Stimulated activated CD4-positive, alpha-beta T cell treated with anti-CD3 and anti-CD28 coated beads, Interleukin-2, amount 100 ng/mL, for 24 hours (primary cell): ENCODE measurements around the gene TUBB3.
"Not testable (repeated sequence)": the region's sequence is repeated elsewhere in the genome, so short reads cannot be mapped to it uniquely, and the experiment has no call there.

ENCODE experiments used
- DNase-seq, 2 donors: peaks; one replicate each; pipeline ENCODE4 v3.0.0-alpha.2; 2020

The TUBB3 gene

DNA sequence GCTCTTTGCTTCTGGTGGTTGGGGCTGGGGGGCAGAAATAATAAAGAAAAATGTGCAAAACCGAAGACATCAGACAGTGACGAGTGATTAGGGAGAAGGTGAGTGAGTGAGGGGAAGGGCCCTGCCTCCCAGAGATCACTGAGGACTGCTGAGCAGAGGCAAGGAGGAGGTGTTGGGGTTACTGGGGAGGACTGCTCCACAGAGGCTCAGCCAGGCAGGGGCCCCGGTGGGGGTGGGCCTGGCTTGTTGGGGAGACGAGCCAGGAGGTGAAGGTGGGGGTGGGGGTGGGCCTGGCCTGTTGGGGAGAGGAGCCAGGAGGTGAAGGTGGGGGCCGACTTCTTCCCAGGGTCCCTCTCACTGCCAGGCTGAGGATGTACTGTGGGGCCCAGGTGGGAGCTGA, 23.4 kb downstream of the TUBB3 start:
- DNase-seq: no peak

DNA sequence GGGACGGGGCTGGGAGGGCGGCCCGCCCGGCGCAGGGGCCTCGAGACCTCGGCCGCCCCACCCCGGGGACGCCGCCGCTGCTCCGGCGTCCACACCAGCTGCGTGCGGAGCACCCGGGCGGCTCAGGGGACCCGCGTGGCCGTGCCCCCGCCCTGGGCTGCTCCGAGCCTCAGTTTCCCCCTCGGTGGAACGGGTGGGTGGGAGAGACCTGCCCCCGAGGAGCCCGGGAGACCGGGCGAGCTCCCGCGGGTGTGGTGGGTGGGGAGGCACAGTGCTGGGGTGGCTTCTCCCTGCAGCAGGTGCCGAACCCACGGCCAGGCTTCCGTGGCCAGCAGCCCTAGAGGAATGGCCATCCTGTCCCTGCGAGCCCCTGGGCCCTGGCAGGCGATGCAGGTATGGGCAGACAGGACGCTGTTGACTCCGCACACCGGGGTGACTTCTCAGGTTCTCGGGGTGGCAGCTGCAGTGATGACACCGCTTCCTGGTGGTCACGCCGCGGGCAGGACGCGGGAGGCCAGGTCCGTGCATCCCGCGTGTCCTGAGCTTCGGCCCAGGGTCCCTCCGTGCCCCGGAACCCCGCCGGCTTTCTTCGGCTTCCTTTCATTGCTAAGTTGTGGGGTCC, 26.1 kb downstream of the TUBB3 start:
- no peak for DNase-seq

DNA sequence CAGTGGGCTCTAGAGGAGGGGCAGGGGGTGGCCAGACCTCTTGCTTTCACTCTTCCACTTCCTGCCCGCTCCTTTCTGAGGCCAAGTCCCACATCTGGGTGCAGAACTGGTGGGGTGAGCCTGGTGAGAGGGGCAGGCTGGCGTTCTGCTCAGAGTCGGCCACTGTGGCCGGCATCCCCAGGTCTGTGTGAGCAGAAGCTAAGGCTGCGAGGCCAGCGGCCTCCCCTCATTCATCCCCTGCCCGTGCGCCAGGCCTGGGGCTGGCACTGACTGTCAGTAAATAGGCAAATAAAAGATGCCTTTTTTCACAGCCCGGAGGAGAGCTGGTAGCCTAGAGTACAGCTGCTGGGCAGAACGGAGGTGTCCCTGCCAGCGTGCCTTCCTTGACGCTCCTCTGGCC, 26.6 kb downstream of the TUBB3 start:
- no peak for DNase-seq

DNA sequence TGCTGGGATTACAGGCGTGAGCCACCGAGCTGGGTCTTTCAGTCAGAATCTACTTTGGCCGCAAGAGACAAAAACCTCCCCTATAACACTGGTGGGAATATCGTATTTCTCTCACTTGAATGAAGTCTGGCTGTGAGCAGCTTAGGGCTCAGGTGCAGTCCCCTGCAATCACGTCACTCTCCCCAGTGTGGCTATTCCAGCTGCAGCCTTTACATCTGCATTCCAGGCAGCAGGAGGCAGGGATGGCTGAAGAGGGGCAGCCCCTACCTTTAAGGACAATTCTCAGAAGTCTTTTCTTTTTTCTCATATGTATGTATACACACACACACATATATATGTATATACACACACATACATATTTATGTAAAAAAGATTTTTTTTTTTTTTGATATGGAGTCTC, 28.4 kb downstream of the TUBB3 start:
- no peak for DNase-seq

DNA sequence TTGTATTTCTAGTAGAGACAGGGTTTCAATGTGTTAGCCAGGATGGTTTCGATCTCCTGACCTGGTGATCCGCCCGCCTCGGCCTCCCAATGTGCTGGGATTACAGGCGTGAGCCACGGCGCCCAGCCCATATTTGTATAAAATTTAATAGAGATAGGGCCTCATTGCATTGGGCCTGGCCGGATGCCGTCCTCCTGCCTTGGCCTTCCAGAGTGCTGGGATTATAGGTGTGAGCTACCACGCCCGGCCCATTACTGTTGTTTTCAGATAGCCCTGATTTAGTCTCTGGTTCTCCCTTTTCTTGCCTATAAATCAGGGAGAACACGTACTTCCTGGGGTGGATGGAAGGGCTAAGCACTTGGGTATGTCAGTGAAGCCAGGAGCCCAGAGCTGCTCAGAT, 28.9 kb downstream of the TUBB3 start:
- DNase-seq: no peak

DNA sequence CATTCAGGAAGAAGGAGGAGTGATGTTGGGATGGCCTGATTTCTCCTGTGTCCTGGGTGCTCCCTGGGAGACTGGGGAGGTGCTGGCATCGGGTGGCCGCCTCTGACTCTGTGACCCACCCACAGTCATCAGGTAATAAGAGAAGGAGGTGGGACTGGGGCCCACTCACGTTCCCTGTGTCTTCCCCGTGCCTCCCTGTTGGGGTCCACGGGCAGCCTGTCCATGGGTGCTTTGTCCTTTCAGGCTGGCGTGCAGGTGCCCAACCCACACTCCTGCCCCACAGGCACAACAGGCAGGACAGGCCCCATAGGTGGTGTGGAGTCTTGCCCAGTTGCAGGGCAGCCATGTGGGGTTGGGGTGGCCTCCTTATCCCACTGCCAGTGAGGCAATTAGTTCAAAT, 29.4 kb downstream of the TUBB3 start:
- no peak for DNase-seq

DNA sequence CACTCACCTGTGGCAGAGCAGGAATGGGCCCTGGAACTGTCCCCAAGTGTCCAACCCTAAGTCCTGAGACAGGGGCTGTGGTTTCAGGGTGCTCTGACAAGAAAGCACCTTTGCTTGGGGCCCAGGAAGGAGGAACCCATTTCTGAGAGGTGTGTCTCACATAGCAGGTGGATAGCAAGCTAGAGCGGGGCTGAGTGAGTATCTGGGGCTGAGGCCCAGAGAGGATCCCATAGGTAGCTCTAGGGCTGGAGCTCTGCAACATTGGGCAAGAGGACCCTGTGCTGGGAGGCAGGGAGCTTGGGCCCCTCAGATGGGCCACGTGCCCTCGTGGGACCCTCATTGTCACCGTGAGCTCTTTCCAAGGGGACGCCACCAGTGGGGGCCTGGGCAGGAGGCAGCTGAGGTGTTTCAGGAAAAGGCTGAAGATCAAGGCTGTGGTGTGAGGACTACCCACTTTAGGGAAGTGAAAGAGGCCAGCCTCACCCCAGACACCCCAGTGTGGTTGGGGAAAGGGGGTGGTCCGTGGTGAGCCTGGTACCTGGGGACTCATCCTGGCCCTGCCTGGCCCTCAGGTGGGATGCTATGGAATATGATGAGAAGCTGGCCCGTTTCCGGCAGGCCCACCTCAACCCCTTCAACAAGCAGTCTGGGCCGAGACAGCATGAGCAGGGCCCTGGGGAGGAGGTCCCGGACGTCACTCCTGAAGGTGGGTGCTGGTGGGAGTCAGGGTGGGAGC, 30.7 kb downstream of the TUBB3 start:
- DNase-seq: no peak

DNA sequence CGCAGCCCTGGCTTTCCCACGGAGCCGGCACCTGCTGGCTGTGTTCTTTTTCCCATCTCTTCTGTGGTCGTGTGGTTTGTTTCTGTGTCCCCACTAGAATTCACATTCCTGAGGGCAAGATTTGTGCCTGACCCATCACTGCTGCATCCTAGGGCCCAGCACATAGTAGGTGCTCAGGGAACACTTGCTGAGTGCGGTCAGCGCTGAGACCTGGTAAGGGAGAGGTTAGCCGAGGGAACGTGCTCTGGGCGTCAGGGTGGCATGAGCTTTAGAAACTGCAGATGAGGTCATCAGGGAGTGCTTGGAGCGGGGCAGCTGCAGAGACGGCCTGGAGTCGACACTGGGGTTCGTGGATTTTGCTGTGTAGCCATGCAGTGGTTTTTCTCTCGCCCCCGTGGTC, 31.3 kb downstream of the TUBB3 start:
- DNase-seq: no peak

DNA sequence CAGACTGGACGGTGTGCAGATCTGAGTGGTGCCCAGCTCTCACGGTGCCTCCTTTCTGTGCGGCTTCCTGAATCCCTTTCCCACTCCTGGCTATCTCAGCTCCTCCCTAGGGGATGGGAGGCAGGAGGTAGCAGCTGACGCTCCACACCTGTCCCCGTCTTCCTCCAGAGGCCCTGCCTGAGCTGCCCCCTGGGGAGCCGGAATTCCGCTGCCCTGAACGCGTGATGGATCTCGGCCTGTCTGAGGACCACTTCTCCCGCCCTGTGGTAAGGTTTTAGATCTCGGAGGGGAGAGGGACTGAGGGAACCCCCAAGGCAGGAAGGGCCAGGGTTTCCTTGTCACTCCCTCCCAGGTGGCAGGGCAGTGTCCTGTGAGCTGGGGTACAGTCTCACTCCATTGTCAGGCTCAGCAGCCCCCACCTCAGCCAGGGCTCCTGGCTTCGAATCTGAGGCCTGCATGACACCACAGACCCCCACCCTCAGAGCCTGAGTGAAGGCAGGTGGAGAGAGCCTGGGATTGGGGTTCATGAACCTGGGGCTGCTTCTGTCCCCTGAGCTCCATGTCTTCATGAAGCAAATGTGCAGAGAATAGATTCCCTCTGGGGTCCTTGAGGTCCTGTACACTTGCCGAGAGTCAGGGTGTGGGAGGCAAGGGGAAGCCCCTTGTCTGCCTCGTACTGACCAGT, 32.0 kb downstream of the TUBB3 start:
- no peak for DNase-seq

DNA sequence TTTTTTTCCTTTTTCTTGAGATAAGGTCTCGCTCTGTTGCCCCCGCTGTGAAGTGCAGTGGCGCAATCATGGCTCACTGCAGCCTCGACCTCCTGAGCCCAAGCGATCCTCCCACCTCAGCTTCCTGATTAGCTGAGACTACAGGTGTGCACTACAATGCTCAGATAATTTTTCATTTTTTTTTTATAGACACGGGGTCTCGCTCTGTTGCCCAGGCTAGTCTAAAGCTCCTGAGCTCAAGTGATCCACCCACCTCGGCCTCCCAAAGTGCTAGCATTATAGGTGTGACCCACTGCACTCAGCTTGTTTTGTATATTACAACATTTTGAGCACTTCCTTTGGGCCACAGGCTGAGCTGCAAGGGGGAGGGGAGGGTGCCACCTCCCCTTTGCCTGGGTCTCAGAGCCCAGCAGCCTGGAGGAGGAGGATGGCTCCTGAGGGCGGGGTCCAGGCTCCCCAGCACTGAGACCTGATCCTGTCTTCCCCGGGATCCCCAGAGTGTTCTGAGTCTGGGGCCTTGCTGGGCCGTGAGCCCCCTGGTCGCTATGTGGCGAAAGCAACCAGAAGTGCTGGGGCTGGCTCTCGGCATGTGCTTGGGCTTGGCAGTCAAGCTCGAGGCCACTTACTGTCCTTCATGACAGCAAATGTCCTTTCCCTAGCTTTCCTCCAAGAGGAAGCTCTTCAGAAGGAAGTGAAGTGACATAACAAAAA, 33.5 kb downstream of the TUBB3 start:
- no peak for DNase-seq

DNA sequence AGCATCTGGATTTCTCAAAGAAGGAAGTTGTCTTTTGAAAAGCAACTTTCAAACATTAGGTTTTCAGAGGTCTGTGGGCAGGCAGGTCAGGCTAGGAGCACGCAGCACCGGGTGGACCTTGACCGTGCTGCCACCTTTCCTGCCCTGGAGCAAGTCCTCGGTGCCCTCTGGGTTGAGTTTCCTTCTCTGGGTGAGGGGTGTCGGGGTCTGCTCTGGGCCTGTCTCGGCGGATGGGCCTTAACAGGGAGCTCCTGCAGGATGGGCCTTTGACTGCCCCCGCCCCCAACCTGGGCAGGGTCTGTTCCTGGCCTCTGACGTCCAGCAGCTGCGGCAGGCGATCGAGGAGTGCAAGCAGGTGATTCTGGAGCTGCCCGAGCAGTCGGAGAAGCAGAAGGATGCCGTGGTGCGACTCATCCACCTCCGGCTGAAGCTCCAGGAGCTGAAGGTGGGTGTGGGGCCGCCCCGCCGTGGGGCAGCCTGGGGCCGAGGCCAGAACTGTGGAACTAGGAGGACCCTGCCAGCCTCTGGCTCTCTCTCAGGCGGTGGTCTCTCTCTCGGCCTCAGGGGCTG, 34.2 kb downstream of the TUBB3 start:
- no peak for DNase-seq

DNA sequence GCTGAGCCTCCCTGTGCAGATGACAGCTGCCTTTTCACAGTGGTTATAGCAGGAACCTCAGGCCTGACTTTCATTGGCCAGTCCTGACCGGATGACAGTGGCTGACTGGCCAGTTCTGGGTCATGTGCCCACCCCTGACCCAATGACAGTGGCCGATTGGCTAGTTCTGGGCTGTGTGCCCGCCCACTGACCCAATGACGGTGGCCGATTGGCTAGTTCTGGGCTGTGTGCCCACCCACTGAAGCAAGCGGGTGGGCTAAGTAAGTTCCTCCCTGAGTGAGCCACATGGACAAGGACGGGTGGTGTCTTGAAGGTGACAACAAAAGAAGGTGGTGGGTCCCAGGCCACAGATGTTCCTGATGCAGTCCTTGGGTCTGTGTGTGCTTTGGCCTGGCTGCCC, 34.9 kb downstream of the TUBB3 start:
- DNase-seq: no peak

DNA sequence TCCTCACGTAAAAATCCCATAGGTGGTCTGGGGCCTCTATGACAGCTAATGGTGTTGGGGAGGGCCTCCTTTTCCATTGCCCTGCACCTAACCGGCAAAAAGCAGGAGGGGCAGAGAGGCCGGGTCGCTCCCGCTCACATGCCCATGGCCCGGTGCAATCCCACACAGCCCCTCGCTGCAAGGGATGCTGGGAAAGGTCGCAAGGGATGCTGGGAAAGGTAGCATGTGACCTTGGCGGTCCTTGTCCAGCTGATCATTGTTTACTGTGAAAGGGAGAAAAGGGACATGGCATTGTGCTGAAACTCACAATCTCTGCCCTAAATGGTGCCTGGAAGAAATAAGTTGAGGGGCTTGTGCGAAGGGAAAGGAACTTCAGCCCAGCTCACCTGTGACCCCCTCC, 35.5 kb downstream of the TUBB3 start:
- DNase-seq: no peak

DNA sequence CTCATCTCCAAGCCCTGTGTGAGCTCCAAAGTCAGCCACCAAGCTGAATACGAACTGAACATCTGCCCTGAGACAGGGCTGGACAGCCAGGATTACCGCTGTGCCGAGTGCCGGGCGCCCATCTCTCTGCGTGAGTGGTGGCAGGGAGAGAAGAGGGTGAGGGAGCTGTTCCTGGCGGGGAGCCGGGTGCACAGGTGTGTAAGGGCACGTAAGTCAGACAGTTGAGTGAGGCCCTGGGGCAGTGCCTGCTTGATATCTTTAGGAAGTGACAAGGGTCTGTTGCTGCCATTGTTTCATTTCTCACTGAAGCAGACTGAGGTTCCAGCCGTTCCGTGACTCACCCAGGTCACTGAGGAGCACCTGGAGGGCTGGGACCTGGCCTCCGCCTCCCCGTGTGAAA, 37.8 kb downstream of the TUBB3 start:
- no peak for DNase-seq

DNA sequence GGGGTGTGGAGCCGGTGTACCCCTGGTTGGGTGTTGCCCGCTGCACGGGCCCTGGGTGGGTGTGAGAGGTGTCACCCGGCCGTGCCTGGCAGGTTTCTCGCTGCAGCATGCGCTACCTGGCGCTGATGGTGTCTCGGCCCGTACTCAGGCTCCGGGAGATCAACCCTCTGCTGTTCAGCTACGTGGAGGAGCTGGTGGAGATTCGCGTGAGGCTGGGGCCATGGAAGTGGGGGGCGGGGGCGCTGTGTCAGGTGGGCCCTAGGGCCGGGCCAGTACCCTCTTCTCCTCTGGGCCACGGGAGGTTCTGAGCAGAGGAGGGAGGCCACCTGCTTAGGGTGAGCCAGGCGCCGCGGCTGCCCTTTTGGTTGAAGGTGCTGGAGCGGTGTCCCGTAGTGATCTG, 38.8 kb downstream of the TUBB3 start:
- DNase-seq: no peak

DNA sequence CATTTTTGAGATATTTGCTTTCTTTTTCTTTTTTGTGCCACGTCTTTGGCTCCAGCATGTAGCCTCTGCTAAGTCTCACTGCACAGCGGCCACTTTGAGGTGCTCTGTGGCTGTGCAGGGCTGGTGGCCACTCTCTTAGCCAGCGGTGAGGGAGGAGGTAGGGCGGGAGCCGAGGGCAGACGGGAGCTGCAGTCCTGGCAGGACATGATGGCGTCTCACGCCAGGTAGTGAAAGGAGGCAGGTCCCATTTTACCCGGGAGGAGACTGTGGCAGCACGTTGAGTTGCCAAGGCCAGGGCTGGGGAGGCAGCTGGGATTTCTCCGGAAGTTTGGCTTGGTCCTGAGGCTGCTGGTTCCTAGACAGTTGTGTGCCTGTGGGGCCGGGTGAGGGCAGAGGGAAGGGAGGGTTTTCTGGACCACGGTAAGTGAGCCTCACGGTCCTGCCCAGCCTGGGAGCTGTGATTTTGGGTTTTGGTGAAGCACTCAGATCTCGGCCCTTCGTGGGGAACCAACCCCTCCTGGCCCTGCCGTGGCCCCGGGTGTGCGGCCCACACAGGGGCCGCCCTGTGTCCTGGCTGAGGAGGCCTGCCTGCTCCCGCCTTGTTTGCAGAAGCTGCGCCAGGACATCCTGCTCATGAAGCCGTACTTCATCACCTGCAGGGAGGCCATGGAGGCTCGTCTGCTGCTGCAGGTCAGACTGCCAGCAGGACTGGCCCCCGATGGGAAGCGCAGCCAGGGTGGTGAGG, 39.8 kb downstream of the TUBB3 start:
- no peak for DNase-seq

DNA sequence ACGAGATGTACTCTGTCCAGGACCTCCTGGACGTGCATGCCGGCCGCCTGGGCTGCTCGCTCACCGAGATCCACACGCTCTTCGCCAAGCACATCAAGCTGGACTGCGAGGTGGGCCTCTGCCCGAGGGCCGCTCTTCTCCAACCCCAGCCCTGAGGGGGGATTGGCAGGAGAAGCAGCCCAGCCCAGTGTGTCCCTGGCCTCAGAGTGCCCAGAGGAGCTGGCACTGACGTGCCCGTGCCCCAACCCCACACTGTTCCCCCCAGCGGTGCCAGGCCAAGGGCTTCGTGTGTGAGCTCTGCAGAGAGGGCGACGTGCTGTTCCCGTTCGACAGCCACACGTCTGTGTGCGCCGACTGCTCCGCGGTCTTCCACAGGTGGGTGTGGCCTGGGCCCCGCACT, 41.1 kb downstream of the TUBB3 start:
- DNase-seq: no peak

DNA sequence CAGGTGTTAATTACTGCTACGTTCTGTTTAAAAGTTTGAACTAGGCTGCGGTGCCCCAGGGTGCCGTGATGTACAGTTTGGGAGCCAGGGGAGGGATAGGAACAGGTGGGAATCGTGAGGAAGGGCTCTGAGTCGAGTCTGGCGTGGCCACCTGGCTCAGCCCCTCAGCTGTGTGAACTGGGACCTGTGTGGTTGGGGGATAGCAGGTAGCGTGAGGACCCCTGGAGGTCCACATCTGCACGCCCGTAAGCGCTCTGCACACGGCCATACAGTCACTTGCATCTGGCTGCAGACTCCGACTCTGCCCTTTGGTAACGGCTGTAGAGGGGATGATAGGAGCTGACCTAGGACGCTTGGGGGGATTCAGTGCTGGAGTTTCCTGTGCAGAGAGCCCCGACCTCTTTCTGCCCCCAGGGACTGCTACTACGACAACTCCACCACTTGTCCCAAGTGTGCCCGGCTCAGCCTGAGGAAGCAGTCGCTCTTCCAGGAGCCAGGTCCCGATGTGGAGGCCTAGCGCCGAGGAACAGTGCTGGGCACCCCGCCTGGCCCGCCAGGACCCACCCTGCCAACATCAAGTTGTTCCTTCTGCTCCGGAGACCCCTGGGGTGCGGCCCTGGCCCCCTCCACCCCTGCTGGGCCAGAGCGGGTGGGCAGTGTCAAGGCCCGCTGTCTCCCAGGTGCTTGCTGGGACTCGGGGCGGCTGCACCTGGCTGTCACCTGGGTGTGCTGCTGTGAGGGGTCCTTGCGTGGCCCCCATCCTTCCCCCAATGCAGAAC, 42.5 kb downstream of the TUBB3 start:
- DNase-seq: no peak

DNA sequence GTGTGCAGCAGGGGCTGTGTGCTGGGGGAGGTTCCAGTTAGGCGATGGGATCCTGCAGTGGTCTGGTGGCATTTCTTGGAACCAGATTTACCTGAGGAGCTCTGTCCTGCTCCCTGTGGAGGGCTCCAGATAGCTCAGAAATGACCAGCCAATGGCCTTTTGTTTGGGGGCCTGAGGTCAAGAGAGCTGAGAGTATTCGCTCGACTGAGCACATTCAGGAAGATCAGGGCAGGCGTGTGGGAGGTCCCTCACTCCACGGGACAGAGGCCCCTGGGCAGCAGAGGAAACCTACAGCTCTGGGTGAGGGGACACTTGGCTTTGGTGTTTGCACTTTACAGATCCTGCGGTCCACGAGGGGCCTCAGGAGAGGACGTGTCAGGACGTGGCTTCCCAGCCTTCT, 43.6 kb downstream of the TUBB3 start:
- no peak for DNase-seq

DNA sequence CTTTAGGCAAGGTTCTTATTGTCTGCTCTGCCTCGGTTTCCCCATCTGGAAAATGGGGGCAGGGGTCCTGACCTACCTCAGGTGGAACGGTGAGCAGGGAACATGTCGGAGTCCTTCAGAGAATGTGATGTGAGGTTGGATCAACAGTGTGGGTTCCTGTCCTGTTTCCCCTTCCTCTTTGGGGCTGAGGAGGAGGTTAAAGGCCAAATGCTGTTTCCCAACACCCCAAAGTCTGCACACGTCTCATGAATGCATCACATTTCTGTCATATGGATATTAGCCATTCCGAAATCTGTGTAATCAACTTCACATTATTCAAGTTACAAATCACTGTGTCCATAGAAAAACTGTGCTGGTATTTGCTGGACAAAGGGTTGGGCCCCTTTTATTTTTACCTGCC, 44.3 kb downstream of the TUBB3 start:
- not testable (repeated sequence) for DNase-seq

DNA sequence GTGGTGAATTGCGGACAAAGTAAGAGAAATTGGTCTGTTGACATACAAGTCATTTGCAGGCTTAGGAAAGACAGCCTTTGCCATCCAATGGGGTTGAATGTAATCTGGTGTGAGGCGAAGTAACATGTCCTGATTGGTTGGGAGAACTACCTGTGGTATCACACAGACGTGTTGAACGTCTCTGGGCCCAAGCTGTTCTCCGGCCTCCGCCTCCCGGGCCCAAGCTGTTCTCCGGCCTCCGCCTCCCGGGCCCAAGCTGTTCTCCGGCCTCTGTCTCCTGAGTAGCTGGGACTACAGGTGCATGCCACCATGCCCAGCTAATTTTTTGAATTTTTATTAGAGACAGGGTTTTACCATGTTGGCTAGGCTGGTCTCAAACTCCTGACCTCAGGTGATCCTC, 44.9 kb downstream of the TUBB3 start:
- not testable (repeated sequence) for DNase-seq
